HEK293 (cell line): ENCODE data around the gene KCNC4.

ENCODE experiments used
- KLF8 ChIP-seq: fragments of 450-650 bp; formaldehyde crosslinking; IDR thresholded peaks from 2 replicates; pipeline ENCODE4 v1.5.1; 2016; ENCODE audit warnings: missing biosample characterization, missing genetic modification characterization
- SP3 ChIP-seq: fragments of 450-650 bp; formaldehyde crosslinking; IDR thresholded peaks from 2 replicates; pipeline ENCODE4 v1.5.1; 2016; ENCODE audit warnings: missing biosample characterization, missing genetic modification characterization
- SP7 ChIP-seq: fragments of 450-650 bp; formaldehyde crosslinking; IDR thresholded peaks from 2 replicates; pipeline ENCODE4 v1.5.1; 2016; ENCODE audit warnings: missing biosample characterization, missing genetic modification characterization
- ZFP41 ChIP-seq: fragments of 450-650 bp; formaldehyde crosslinking; IDR thresholded peaks from 2 replicates; pipeline ENCODE4 v1.5.1; 2016; ENCODE audit warnings: missing biosample characterization, missing genetic modification characterization, borderline replicate concordance
- ZNF132 ChIP-seq: fragments of 450-650 bp; formaldehyde crosslinking; IDR thresholded peaks from 2 replicates; pipeline ENCODE4 v1.5.1; 2017; ENCODE audit warnings: missing biosample characterization, missing genetic modification characterization, borderline replicate concordance
- ZNF138 ChIP-seq: fragments of 450-650 bp; formaldehyde crosslinking; IDR thresholded peaks from 2 replicates; pipeline ENCODE4 v1.5.1; 2016; ENCODE audit warnings: missing biosample characterization, missing genetic modification characterization, borderline replicate concordance
- ZNF341 ChIP-seq: fragments of 450-650 bp; formaldehyde crosslinking; IDR thresholded peaks from 2 replicates; pipeline ENCODE4; 2016; ENCODE audit warnings: low read depth, missing biosample characterization, missing genetic modification characterization
- ZNF416 ChIP-seq: fragments of 450-650 bp; formaldehyde crosslinking; IDR thresholded peaks from 2 replicates; pipeline ENCODE4 v1.5.1; 2016; ENCODE audit warnings: missing biosample characterization, missing genetic modification characterization
- ZNF621 ChIP-seq: fragments of 450-650 bp; formaldehyde crosslinking; IDR thresholded peaks from 2 replicates; pipeline ENCODE4 v1.5.1; 2017; ENCODE audit warnings: missing biosample characterization, missing genetic modification characterization
- ZNF629 ChIP-seq: fragments of 450-650 bp; formaldehyde crosslinking; IDR thresholded peaks from 2 replicates; pipeline ENCODE4 v1.5.1; 2017; ENCODE audit warnings: missing biosample characterization, missing genetic modification characterization
- ZNF792 ChIP-seq: fragments of 450-650 bp; formaldehyde crosslinking; IDR thresholded peaks from 2 replicates; pipeline ENCODE4 v1.5.1; 2016; ENCODE audit warnings: missing biosample characterization, missing genetic modification characterization
- ZXDB ChIP-seq: fragments of 450-650 bp; formaldehyde crosslinking; IDR thresholded peaks from 2 replicates; pipeline ENCODE4 v1.5.1; 2016; ENCODE audit warnings: missing biosample characterization, missing genetic modification characterization
- TF ChIP-seq, protein P1 (sequence below): fragments of 450-650 bp; formaldehyde crosslinking; IDR thresholded peaks from 2 replicates; pipeline ENCODE4 v1.5.0; 2017; ENCODE audit warnings: missing biosample characterization, missing genetic modification characterization, borderline replicate concordance
- TF ChIP-seq, protein P2 (sequence below): fragments of 450-650 bp; IDR thresholded peaks from 2 replicates; pipeline ENCODE4 v1.5.1; 2018; ENCODE audit warnings: missing biosample characterization, mild to moderate bottlenecking, missing genetic modification characterization
- TF ChIP-seq, protein P3 (sequence below): fragments of 450-650 bp; formaldehyde crosslinking; conservative IDR thresholded peaks from 2 replicates; pipeline ENCODE4 v1.5.1; 2016; ENCODE audit warnings: low read depth, missing biosample characterization, missing genetic modification characterization
- TF ChIP-seq, protein P4 (sequence below): fragments of 450-650 bp; formaldehyde crosslinking; IDR thresholded peaks from 2 replicates; pipeline ENCODE4 v1.5.1; 2016; ENCODE audit warnings: missing biosample characterization, missing genetic modification characterization
- TF ChIP-seq, protein P5 (sequence below): fragments of 450-650 bp; formaldehyde crosslinking; IDR thresholded peaks from 2 replicates; pipeline ENCODE4 v1.5.1; 2017; ENCODE audit warnings: missing biosample characterization, missing genetic modification characterization
- TF ChIP-seq, protein P6 (sequence below): fragments of 450-650 bp; formaldehyde crosslinking; optimal IDR thresholded peaks from 2 replicates; pipeline ENCODE3; 2016; ENCODE audit warnings: missing biosample characterization, mild to moderate bottlenecking, missing genetic modification characterization
- TF ChIP-seq, protein P7 (sequence below): fragments of 450-650 bp; formaldehyde crosslinking; IDR thresholded peaks from 2 replicates; pipeline ENCODE4 v1.5.1; 2017; ENCODE audit warnings: missing biosample characterization, missing genetic modification characterization

KCNC4 gene

DNA sequence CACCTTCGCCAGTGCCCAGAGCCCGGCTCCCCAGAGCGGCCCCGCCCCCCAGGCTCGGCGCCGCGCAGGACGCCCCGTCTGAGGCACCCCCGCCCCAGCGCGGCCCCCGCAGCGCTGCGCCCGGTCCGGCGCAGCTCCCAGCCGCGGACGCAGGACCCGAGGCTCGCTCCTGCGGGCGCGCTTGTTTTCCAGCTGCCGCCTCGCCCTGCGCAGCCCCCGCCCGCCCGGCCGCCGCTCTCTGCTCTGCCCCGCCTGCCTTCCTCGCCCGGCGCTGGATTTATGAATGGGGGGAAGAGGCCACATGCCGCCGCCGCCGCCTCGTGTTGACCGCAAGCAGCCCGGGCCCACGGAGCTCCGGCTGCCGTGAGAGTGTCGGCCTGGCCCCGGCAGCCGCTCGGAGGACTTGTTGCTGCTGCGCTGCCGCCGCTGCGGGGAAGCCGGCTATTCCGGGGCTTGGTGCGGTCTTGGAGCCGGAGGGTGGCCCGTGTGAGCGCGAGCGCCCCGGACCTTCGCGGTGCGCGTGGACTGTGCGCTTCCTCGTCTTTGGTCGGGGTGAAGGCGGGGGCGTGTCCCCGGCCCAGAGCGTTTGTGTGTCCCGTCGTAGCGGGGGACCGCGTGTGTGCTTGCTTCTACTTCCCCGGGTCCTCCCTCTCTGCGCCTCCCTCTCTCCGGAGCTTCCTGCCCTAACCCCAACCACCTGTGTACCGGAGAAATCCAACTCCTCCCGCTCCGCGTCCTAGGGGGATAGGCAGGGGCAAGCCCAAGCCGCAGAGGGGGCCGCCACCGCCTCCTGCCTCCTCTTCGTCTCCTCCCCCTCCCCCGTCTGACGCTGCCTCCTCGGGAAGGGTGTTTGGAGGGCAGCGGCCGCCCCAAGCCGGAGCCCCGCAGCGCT is 736 bp downstream of the KCNC4 start (continued):
- TF ChIP-seq, protein P1, sequence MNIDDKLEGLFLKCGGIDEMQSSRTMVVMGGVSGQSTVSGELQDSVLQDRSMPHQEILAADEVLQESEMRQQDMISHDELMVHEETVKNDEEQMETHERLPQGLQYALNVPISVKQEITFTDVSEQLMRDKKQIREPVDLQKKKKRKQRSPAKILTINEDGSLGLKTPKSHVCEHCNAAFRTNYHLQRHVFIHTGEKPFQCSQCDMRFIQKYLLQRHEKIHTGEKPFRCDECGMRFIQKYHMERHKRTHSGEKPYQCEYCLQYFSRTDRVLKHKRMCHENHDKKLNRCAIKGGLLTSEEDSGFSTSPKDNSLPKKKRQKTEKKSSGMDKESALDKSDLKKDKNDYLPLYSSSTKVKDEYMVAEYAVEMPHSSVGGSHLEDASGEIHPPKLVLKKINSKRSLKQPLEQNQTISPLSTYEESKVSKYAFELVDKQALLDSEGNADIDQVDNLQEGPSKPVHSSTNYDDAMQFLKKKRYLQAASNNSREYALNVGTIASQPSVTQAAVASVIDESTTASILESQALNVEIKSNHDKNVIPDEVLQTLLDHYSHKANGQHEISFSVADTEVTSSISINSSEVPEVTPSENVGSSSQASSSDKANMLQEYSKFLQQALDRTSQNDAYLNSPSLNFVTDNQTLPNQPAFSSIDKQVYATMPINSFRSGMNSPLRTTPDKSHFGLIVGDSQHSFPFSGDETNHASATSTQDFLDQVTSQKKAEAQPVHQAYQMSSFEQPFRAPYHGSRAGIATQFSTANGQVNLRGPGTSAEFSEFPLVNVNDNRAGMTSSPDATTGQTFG = no peak
- TF ChIP-seq SP3 (tag by site-specific recombination) = peak; percentile 75
- TF ChIP-seq ZNF621 (tag by site-specific recombination) = no peak
- TF ChIP-seq KLF8 (tag by site-specific recombination) = peak; percentile 52; the same call in 1 of the 2 replicates
- peak; percentile 82 for TF ChIP-seq SP7 (tag by site-specific recombination)
- TF ChIP-seq, protein P2, sequence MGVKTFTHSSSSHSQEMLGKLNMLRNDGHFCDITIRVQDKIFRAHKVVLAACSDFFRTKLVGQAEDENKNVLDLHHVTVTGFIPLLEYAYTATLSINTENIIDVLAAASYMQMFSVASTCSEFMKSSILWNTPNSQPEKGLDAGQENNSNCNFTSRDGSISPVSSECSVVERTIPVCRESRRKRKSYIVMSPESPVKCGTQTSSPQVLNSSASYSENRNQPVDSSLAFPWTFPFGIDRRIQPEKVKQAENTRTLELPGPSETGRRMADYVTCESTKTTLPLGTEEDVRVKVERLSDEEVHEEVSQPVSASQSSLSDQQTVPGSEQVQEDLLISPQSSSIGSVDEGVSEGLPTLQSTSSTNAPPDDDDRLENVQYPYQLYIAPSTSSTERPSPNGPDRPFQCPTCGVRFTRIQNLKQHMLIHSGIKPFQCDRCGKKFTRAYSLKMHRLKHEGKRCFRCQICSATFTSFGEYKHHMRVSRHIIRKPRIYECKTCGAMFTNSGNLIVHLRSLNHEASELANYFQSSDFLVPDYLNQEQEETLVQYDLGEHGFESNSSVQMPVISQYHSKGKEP (tag by site-specific recombination) = no peak
- peak; percentile 57; the same call in 1 of the 2 replicates for TF ChIP-seq ZXDB (tag by site-specific recombination)
- TF ChIP-seq, protein P3, sequence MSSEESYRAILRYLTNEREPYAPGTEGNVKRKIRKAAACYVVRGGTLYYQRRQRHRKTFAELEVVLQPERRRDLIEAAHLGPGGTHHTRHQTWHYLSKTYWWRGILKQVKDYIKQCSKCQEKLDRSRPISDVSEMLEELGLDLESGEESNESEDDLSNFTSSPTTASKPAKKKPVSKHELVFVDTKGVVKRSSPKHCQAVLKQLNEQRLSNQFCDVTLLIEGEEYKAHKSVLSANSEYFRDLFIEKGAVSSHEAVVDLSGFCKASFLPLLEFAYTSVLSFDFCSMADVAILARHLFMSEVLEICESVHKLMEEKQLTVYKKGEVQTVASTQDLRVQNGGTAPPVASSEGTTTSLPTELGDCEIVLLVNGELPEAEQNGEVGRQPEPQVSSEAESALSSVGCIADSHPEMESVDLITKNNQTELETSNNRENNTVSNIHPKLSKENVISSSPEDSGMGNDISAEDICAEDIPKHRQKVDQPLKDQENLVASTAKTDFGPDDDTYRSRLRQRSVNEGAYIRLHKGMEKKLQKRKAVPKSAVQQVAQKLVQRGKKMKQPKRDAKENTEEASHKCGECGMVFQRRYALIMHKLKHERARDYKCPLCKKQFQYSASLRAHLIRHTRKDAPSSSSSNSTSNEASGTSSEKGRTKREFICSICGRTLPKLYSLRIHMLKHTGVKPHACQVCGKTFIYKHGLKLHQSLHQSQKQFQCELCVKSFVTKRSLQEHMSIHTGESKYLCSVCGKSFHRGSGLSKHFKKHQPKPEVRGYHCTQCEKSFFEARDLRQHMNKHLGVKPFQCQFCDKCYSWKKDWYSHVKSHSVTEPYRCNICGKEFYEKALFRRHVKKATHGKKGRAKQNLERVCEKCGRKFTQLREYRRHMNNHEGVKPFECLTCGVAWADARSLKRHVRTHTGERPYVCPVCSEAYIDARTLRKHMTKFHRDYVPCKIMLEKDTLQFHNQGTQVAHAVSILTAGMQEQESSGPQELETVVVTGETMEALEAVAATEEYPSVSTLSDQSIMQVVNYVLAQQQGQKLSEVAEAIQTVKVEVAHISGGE (tag by site-specific recombination) = peak; percentile 95
- 0 out of 2 replicates have a peak, but pooled peaks have one; percentile 37 for TF ChIP-seq ZNF792 (tag by site-specific recombination)
- TF ChIP-seq, protein P4, sequence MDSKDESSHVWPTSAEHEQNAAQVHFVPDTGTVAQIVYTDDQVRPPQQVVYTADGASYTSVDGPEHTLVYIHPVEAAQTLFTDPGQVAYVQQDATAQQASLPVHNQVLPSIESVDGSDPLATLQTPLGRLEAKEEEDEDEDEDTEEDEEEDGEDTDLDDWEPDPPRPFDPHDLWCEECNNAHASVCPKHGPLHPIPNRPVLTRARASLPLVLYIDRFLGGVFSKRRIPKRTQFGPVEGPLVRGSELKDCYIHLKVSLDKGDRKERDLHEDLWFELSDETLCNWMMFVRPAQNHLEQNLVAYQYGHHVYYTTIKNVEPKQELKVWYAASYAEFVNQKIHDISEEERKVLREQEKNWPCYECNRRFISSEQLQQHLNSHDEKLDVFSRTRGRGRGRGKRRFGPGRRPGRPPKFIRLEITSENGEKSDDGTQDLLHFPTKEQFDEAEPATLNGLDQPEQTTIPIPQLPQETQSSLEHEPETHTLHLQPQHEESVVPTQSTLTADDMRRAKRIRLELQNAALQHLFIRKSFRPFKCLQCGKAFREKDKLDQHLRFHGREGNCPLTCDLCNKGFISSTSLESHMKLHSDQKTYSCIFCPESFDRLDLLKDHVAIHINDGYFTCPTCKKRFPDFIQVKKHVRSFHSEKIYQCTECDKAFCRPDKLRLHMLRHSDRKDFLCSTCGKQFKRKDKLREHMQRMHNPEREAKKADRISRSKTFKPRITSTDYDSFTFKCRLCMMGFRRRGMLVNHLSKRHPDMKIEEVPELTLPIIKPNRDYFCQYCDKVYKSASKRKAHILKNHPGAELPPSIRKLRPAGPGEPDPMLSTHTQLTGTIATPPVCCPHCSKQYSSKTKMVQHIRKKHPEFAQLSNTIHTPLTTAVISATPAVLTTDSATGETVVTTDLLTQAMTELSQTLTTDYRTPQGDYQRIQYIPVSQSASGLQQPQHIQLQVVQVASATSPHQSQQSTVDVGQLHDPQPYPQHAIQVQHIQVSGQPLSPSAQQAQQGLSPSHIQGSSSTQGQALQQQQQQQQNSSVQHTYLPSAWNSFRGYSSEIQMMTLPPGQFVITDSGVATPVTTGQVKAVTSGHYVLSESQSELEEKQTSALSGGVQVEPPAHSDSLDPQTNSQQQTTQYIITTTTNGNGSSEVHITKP (tag by site-specific recombination) = peak; percentile 81
- TF ChIP-seq, protein P5, sequence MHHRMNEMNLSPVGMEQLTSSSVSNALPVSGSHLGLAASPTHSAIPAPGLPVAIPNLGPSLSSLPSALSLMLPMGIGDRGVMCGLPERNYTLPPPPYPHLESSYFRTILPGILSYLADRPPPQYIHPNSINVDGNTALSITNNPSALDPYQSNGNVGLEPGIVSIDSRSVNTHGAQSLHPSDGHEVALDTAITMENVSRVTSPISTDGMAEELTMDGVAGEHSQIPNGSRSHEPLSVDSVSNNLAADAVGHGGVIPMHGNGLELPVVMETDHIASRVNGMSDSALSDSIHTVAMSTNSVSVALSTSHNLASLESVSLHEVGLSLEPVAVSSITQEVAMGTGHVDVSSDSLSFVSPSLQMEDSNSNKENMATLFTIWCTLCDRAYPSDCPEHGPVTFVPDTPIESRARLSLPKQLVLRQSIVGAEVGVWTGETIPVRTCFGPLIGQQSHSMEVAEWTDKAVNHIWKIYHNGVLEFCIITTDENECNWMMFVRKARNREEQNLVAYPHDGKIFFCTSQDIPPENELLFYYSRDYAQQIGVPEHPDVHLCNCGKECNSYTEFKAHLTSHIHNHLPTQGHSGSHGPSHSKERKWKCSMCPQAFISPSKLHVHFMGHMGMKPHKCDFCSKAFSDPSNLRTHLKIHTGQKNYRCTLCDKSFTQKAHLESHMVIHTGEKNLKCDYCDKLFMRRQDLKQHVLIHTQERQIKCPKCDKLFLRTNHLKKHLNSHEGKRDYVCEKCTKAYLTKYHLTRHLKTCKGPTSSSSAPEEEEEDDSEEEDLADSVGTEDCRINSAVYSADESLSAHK (tag by site-specific recombination) = 0 out of 2 replicates have a peak, but pooled peaks have one; percentile 21
- TF ChIP-seq, protein P6, sequence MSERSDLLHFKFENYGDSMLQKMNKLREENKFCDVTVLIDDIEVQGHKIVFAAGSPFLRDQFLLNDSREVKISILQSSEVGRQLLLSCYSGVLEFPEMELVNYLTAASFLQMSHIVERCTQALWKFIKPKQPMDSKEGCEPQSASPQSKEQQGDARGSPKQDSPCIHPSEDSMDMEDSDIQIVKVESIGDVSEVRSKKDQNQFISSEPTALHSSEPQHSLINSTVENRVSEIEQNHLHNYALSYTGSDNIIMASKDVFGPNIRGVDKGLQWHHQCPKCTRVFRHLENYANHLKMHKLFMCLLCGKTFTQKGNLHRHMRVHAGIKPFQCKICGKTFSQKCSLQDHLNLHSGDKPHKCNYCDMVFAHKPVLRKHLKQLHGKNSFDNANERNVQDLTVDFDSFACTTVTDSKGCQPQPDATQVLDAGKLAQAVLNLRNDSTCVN (tag by site-specific recombination) = peak; percentile 93
- TF ChIP-seq ZNF416 (tag by site-specific recombination) = no peak
- TF ChIP-seq, protein P7, sequence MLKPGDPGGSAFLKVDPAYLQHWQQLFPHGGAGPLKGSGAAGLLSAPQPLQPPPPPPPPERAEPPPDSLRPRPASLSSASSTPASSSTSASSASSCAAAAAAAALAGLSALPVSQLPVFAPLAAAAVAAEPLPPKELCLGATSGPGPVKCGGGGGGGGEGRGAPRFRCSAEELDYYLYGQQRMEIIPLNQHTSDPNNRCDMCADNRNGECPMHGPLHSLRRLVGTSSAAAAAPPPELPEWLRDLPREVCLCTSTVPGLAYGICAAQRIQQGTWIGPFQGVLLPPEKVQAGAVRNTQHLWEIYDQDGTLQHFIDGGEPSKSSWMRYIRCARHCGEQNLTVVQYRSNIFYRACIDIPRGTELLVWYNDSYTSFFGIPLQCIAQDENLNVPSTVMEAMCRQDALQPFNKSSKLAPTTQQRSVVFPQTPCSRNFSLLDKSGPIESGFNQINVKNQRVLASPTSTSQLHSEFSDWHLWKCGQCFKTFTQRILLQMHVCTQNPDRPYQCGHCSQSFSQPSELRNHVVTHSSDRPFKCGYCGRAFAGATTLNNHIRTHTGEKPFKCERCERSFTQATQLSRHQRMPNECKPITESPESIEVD = no peak
- TF ChIP-seq ZNF341 (tag by site-specific recombination) = peak; percentile 80
- TF ChIP-seq ZNF138 (tag by site-specific recombination) = no peak
- TF ChIP-seq ZFP41 (tag by site-specific recombination) = no peak
- TF ChIP-seq ZNF629 = 0 out of 2 replicates have a peak, but pooled peaks have one; percentile 19
- TF ChIP-seq ZNF132 (tag by site-specific recombination) = no peak
